Esophagus muscularis mucosa (tissue), 4 donors: ENCODE measurements around the gene KLK3. TPM values are rescaled to one million over a fixed set of nuclear protein-coding genes. Genes with fewer than 3 reads are reported as not detected.
A peak's percentile ranks its signal among the peaks of the same experiment; 100 is the strongest.

Source experiments
- DNase-seq: peaks from one replicate; pipeline ENCODE4 v3.0.0-alpha.2; 2017; ENCODE audit errors: extremely low spot score
- H3K27ac ChIP-seq, 4 donors: fragments of 200-600 bp; sonication (generic); replicated peaks in 1 of 4; 1 replicate in 3 of 4; 2 replicates in 1 of 4; pipeline ENCODE4 v1.5.1; 2016 to 2019; ENCODE audit warnings: mild to moderate bottlenecking in 1 of 4
- H3K27me3 ChIP-seq, 4 donors: fragments of 200-600 bp; sonication (generic); one replicate each; pipeline versions ENCODE4 v1.5.1 to v1.6.0; 2016 to 2019
- H3K36me3 ChIP-seq, 4 donors: fragments of 200-600 bp; sonication (generic); one replicate each; pipeline ENCODE4 v1.5.1; 2016 to 2019
- H3K4me1 ChIP-seq, 4 donors: fragments of 200-600 bp; sonication (generic); one replicate each; pipeline ENCODE4 v1.5.1; 2016 to 2019
- H3K4me3 ChIP-seq, 4 donors: fragments of 200-600 bp; sonication (generic); 1 replicate in 2 of 4; 2 replicates in 2 of 4; pipeline ENCODE4 v1.5.1; 2016 to 2019; ENCODE audit warnings: mild to moderate bottlenecking in 4 of 4, moderate library complexity in 1 of 4
- H3K9me3 ChIP-seq, 4 donors: fragments of 200-600 bp; sonication (generic); 1 replicate in 3 of 4; 2 replicates in 1 of 4; pipeline ENCODE4 v1.5.1; 2016 to 2019
- EP300 ChIP-seq: sonication (generic); formaldehyde crosslinking; IDR thresholded peaks from one replicate; pipeline ENCODE4 v1.6.1; 2017; ENCODE audit warnings: antibody characterized with exemption
- POLR2A ChIP-seq: fragments of 450-650 bp; IDR thresholded peaks from one replicate; pipeline ENCODE4 v1.6.1; 2017; ENCODE audit warnings: antibody characterized with exemption, moderate library complexity, mild to moderate bottlenecking, low read depth
- POLR2AphosphoS5 ChIP-seq, 2 donors: sonication (generic); formaldehyde crosslinking; IDR thresholded peaks; one replicate each; pipeline ENCODE4 v1.6.1; 2017; ENCODE audit warnings: antibody characterized with exemption in 2 of 2
- WGBS: methylation state at CpG from one replicate; pipeline ENCODE4 v1.1.5; 2018; 5-methylcytosine and 5-hydroxymethylcytosine counted together
- intact Hi-C: fragments of 100-400 bp; cut with DNase I; formaldehyde crosslinking; loops from one replicate; pipeline ENCODE4 v1.15.1; 2023
- total RNA-seq, 4 donors: library from RNA; depleted of rRNA; stranded (reverse); fragments of >200 nt; gene quantifications; one replicate each; pipeline versions ENCODE4 v1.1.0 to v1.2.1, GENCODE V29; 2016
- TF ChIP-seq, protein P1 (sequence below), 3 experiments: fragments of 200-600 bp in 2 of 3; fragments of 450-650 bp in 1 of 3; sonication (generic) in 2 of 3; IDR thresholded peaks; one replicate each; pipeline ENCODE4 v1.5.1; 2017 to 2019; ENCODE audit warnings: antibody characterized with exemption in 3 of 3, mild to moderate bottlenecking in 2 of 3, moderate library complexity in 1 of 3

Gene KLK3
- total RNA-seq, 4 donors from 2014 or later: not detected

DNA sequence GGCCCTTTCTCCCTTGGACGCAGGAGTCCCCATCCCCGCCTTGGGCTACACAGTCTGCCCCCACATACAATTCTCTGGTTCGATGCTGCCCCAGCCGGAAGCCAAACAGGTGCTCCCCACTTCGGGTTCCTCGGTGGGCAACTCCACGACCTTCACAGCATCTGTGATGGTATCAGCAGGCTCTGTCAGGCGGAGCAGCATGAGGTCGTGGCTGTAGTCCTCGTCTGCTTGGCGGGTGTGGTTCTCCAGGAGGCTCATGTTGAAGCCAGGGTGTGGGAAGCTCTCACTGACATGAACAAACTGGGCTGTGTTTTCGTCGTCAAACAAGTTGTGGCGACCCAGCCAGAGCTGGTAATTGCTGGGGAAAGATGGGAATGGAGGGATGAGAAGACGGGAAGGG is 34.6 kb upstream of the KLK3 start:
- Histone ChIP-seq H3K27ac (no peak overlapping the region), H3K27me3 (peaks cover 0 to 90% (median 28%) of the 10 kb centered on the region in 4 donors), H3K36me3 (no peaks in the 10 kb centered on the region), H3K9me3 (peaks cover 0 to 4% (median 0%) of the 10 kb centered on the region in 4 donors), H3K4me1 (peaks cover 3 to 21% (median 19%) of the 10 kb centered on the region in 4 donors), H3K4me3 (no peak overlapping the region)
- WGBS: 3% methylated on average over 12 of the region's 15 CpGs
- DNase-seq: no peak
- intact Hi-C loops: no loop called here
- TF ChIP-seq, protein P1, sequence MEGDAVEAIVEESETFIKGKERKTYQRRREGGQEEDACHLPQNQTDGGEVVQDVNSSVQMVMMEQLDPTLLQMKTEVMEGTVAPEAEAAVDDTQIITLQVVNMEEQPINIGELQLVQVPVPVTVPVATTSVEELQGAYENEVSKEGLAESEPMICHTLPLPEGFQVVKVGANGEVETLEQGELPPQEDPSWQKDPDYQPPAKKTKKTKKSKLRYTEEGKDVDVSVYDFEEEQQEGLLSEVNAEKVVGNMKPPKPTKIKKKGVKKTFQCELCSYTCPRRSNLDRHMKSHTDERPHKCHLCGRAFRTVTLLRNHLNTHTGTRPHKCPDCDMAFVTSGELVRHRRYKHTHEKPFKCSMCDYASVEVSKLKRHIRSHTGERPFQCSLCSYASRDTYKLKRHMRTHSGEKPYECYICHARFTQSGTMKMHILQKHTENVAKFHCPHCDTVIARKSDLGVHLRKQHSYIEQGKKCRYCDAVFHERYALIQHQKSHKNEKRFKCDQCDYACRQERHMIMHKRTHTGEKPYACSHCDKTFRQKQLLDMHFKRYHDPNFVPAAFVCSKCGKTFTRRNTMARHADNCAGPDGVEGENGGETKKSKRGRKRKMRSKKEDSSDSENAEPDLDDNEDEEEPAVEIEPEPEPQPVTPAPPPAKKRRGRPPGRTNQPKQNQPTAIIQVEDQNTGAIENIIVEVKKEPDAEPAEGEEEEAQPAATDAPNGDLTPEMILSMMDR (IDR thresholded peaks at IDR 0.05): no peak
- no peak for TF ChIP-seq POLR2AphosphoS5 (IDR thresholded peaks at IDR 0.05)
- no peak for TF ChIP-seq POLR2A
- no peak for TF ChIP-seq EP300

DNA sequence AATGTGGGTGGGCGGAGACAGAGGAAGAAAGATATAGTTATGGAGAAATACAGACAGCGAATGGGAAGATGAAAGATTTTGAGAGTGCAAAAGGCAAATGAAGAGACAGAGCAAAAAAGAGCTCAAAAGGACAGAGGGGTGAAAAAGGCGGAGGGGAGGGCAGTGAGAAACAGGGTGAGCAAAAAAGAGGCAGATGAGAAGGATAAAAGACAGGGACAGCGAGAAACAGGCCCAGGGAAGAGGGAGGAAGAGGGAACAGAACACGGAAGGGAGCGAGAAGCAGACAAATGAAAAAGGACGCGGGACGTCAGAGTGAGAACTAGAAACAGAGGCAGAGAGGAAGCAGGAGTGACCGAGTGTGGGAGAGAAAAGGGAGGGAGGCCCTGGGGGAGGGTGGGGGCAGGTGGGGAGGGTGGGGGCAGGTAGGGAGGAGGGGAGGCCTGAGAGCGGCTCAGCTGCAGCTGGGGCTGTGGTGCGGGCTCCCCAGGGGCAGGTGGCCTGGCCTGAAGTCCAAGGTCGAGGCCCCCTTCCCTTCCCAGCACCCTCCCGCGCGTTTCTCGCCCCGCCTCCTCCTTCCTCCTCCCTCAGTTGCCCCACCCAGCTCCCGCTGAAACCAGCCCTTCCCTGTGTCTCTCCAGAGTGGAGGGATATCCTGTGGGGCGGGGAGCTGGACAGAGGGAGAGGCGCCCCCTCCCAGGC is 34.0 kb upstream of the KLK3 start:
- peaks cover 3 to 21% (median 19%) of the 10 kb centered on the region in 4 donors for H3K4me1 ChIP-seq
- 4% methylated on average over 18 of the region's 21 CpGs for WGBS
- TF ChIP-seq EP300: no peak
- TF ChIP-seq, protein P1 (IDR thresholded peaks at IDR 0.05): no peak
- no peak for TF ChIP-seq POLR2A
- no peak for TF ChIP-seq POLR2AphosphoS5 (IDR thresholded peaks at IDR 0.05)
- intact Hi-C loops: no loop called here
- no peaks in the 10 kb centered on the region for H3K36me3 ChIP-seq
- no peaks in the 10 kb centered on the region for H3K9me3 ChIP-seq
- H3K27ac ChIP-seq: no peak overlapping the region
- H3K27me3 ChIP-seq: peaks cover 0 to 84% (median 28%) of the 10 kb centered on the region in 4 donors
- H3K4me3 ChIP-seq: peak overlapping the region in 2 of 4 donors; percentile 9 to 34
- no peak for DNase-seq

DNA sequence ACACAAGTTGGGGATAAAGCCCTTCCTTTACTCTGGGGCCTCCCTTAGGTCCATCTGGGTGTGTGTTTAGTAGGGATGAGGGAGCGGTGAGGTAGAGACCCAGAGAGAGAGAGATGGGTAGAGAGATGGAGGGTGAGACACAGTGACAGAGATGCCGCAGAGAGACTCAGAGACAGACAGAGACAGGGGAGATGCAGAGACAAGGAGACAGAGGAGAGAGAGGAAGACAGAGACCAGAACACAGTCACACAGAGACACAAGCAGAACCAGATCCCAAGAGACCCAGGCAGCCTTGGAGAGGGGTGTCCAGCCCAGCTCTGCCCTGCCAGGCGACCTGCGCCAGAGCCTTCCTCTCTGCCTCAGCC is 33.5 kb upstream of the KLK3 start:
- peaks cover 3 to 21% (median 19%) of the 10 kb centered on the region in 4 donors for H3K4me1 ChIP-seq
- H3K4me3 ChIP-seq: no peak overlapping the region
- H3K36me3 ChIP-seq: no peaks in the 10 kb centered on the region
- intact Hi-C loops: no loop called here
- 54% methylated on average over 2 of the region's 4 CpGs for WGBS
- no peak for TF ChIP-seq POLR2A
- TF ChIP-seq, protein P1 (IDR thresholded peaks at IDR 0.05): no peak
- TF ChIP-seq POLR2AphosphoS5 (IDR thresholded peaks at IDR 0.05): no peak
- no peak for TF ChIP-seq EP300
- no peak for DNase-seq
- no peak overlapping the region for H3K27ac ChIP-seq
- peaks cover 0 to 80% (median 28%) of the 10 kb centered on the region in 4 donors for H3K27me3 ChIP-seq
- no peaks in the 10 kb centered on the region for H3K9me3 ChIP-seq

DNA sequence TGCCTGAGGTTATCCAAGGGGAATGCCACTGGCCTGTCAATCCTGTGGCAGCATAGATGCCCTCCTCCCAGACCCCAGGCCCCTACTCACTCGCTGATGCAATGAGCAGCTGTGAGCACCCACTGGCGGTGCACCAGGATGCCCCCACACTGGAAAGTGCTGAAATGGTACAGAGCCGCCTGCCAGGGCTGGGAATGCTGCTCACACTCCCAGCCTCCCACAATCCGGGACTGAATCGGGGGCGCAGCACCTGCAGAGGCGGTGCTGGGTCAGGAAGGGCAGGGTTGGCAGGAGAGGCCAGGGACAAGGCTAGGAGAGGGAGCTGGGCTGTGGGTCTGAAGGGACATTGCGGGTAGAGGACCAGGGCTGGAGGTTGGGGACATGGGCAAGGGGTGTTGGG is 33.1 kb upstream of the KLK3 start:
- no peaks in the 10 kb centered on the region for H3K9me3 ChIP-seq
- no CpG with 5 or more reads among the region's 8 CpGs for WGBS
- H3K4me3 ChIP-seq: no peak overlapping the region
- H3K27ac ChIP-seq: no peak overlapping the region
- no peaks in the 10 kb centered on the region for H3K36me3 ChIP-seq
- intact Hi-C loops: no loop called here
- TF ChIP-seq, protein P1 (IDR thresholded peaks at IDR 0.05): no peak
- no peak for TF ChIP-seq POLR2A
- no peak for TF ChIP-seq POLR2AphosphoS5 (IDR thresholded peaks at IDR 0.05)
- no peak for TF ChIP-seq EP300
- DNase-seq: no peak
- H3K4me1 ChIP-seq: peaks cover 3 to 21% (median 19%) of the 10 kb centered on the region in 4 donors
- peaks cover 0 to 79% (median 29%) of the 10 kb centered on the region in 4 donors for H3K27me3 ChIP-seq
